Nephron (organoid): ENCODE results near the gene RASA3.

ENCODE experiments used
- H3K27ac Mint-ChIP-seq, 3 experiments: 2 replicates each; pipeline ENCODE4 v1.8.0; 2020; ENCODE audit warnings: mixed read lengths in 3 of 3, mild to moderate bottlenecking in 2 of 3, moderate library complexity in 1 of 3
- H3K27me3 Mint-ChIP-seq: 2 replicates; pipeline ENCODE4 v1.8.0; 2021; ENCODE audit warnings: low read depth, mild to moderate bottlenecking, moderate library complexity, mixed read lengths
- H3K36me3 Mint-ChIP-seq: 2 replicates; pipeline ENCODE4 v1.8.0; 2020; ENCODE audit warnings: low read depth, mixed read lengths
- H3K4me1 Mint-ChIP-seq: 2 replicates; pipeline ENCODE4 v1.8.0; 2020; ENCODE audit warnings: mixed read lengths
- H3K4me3 Mint-ChIP-seq, 3 experiments: 2 replicates each; pipeline ENCODE4 v1.8.0; 2020; ENCODE audit warnings: mild to moderate bottlenecking in 3 of 3, mixed read lengths in 3 of 3, moderate library complexity in 2 of 3
- H3K9me3 Mint-ChIP-seq: 2 replicates; pipeline ENCODE4 v1.8.0; 2020; ENCODE audit warnings: mixed read lengths
- TF ChIP-seq, protein P1 (sequence below), 3 experiments: fragments of 200-600 bp; sonication (generic); IDR thresholded peaks; one replicate each; pipeline ENCODE4 v1.5.0; 2021; ENCODE audit warnings: antibody characterized with exemption in 3 of 3; ENCODE audit not compliant: unreplicated experiment in 3 of 3

RASA3 gene

GRCh38 chr13:114097893-114098688 is 34.3 kb downstream of the RASA3 start:
- Mint-ChIP-seq H3K36me3 (peaks cover 7% of the 10 kb centered on the region), H3K9me3 (peaks cover 11% of the 10 kb centered on the region), H3K27ac (peak overlapping the region; percentile 69 to 88 (median 72)), H3K4me1 (peaks cover 29% of the 10 kb centered on the region), H3K27me3 (peaks cover 3% of the 10 kb centered on the region), H3K4me3 (peak overlapping the region; percentile 22 to 47 (median 42))
- TF ChIP-seq, protein P1, sequence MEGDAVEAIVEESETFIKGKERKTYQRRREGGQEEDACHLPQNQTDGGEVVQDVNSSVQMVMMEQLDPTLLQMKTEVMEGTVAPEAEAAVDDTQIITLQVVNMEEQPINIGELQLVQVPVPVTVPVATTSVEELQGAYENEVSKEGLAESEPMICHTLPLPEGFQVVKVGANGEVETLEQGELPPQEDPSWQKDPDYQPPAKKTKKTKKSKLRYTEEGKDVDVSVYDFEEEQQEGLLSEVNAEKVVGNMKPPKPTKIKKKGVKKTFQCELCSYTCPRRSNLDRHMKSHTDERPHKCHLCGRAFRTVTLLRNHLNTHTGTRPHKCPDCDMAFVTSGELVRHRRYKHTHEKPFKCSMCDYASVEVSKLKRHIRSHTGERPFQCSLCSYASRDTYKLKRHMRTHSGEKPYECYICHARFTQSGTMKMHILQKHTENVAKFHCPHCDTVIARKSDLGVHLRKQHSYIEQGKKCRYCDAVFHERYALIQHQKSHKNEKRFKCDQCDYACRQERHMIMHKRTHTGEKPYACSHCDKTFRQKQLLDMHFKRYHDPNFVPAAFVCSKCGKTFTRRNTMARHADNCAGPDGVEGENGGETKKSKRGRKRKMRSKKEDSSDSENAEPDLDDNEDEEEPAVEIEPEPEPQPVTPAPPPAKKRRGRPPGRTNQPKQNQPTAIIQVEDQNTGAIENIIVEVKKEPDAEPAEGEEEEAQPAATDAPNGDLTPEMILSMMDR (IDR thresholded peaks at IDR 0.05; ENCODE audit: unreplicated experiment in 3 of 3) = no peak

DNA sequence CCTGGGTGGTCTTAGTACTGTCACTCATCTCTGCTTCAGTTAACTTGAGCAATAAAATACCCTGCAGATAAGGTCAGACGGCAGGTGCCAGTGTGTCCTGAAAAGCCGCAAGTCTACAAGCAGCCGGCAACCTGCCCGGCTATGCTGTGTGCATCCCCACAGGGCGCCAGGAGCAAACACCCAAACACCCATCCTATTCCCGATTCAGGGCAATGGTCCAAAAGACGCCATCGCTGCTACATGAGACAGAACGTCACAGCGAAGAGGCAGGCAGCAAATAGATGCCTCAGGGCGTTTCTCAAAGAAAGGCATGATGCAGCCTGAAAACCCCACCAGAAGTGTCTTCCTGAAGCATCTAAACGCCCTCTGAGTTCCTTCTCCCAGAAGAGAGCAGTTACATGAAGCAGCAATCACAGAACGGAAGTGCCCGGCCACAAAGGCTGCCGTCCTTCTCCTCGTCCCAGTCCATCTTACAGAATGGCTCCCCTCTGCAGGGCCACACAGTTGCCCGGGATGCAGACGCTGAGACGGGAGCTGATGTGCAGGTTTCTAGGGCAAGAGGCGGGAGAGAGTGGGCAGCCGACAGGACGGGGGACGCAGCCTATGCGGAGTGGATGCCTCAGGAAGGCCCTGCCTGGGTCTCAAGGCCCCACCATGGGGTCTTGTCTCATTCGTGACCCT is 35.1 kb downstream of the RASA3 start:
- peaks cover 7% of the 10 kb centered on the region for H3K36me3 Mint-ChIP-seq

GRCh38 chr13:114096811-114097211 is 35.6 kb downstream of the RASA3 start:
- Mint-ChIP-seq H3K27ac (peak overlapping the region in 2 of 3 experiments; percentile 69 to 88), H3K4me1 (peaks cover 29% of the 10 kb centered on the region), H3K36me3 (peaks cover 12% of the 10 kb centered on the region), H3K9me3 (peaks cover 20% of the 10 kb centered on the region), H3K27me3 (peaks cover 8% of the 10 kb centered on the region), H3K4me3 (no peak overlapping the region)
- TF ChIP-seq, protein P1 (IDR thresholded peaks at IDR 0.05; ENCODE audit: unreplicated experiment in 3 of 3) = no peak

More for the DNA sequence above, 35.1 kb downstream of the RASA3 start:
- Mint-ChIP-seq H3K4me3 (no peak overlapping the region), H3K9me3 (peaks cover 15% of the 10 kb centered on the region), H3K4me1 (peaks cover 29% of the 10 kb centered on the region), H3K27me3 (peaks cover 3% of the 10 kb centered on the region), H3K27ac (peak overlapping the region in 2 of 3 experiments; percentile 69 to 88)
- TF ChIP-seq, protein P1 (IDR thresholded peaks at IDR 0.05; ENCODE audit: unreplicated experiment in 3 of 3) = no peak

DNA sequence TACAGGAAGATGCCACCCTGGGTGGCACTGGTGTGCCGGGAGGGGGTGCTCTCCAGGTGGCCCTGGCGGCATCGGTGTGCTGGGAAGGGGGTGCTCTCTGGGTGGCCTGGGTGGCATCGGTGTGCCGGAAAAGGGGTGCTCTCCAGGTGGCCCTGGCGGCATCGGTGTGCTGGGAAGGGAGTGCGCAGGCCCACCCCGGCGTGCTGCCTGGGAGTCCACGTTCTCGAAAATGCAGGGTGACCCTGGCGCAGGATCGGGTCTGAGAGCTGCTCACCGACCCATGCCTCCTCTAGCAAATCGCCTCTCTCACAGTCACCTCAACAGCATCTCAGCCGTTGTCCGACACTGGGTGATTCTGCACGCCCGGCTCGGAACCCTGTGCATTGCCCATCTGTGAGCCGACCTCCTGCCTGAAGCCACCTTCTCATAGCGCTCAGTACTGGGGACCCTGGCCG is 36.4 kb downstream of the RASA3 start:
- no peak overlapping the region for H3K4me3 Mint-ChIP-seq
- peaks cover 29% of the 10 kb centered on the region for H3K4me1 Mint-ChIP-seq
- H3K36me3 Mint-ChIP-seq = peaks cover 17% of the 10 kb centered on the region
- TF ChIP-seq, protein P1 (IDR thresholded peaks at IDR 0.05; ENCODE audit: unreplicated experiment in 3 of 3) = no peak
- H3K27ac Mint-ChIP-seq = no peak overlapping the region
- H3K27me3 Mint-ChIP-seq = peaks cover 14% of the 10 kb centered on the region
- H3K9me3 Mint-ChIP-seq = peaks cover 25% of the 10 kb centered on the region

- TF ChIP-seq, protein P1 (IDR thresholded peaks at IDR 0.05; ENCODE audit: unreplicated experiment in 3 of 3) = no peak
- Mint-ChIP-seq H3K9me3 (peaks cover 27% of the 10 kb centered on the region), H3K4me1 (peaks cover 29% of the 10 kb centered on the region), H3K4me3 (no peak overlapping the region), H3K36me3 (peaks cover 19% of the 10 kb centered on the region), H3K27ac (no peak overlapping the region), H3K27me3 (peaks cover 19% of the 10 kb centered on the region)
These were observed 36.9 kb downstream of the RASA3 start for GRCh38 chr13:114095486-114095885.
